Endothelial cell of umbilical vein (primary cell): ENCODE measurements around the gene PLXNC1. TPM values are rescaled to one million over a fixed set of nuclear protein-coding genes. Genes with fewer than 3 reads are reported as not detected.

Experiments
- BruUV-seq: library from RNA; stranded (reverse); fragments of 400-500 nt; replicated peaks from 2 replicates; lab custom pipeline; 2021; lab: Mats Ljungman, UMichigan
- CTCF ChIA-PET: fragments of 300-600, 350-600 bp; sonication (Branson Sonifier 250); formaldehyde crosslinking; loops from one replicate; lab custom pipeline; 2021; ENCODE audit warnings: antibody characterized with exemption, inconsistent platforms; lab: Charles Lee
- POLR2A ChIA-PET: fragments of 300-600, 350-600 bp; sonication (Branson Sonifier 250); formaldehyde crosslinking; loops from one replicate; lab custom pipeline; 2021; ENCODE audit warnings: antibody characterized with exemption, inconsistent platforms; lab: Charles Lee
- DNase-seq: peaks from one replicate; pipeline ENCODE4 v3.0.0-alpha.2; 2011; ENCODE audit warnings: low read depth, low spot score
- FAIRE-seq: peaks from 2 replicates; lab custom pipeline; 2011; peaks lifted over from hg19 to GRCh38; lab: Jason Lieb, UNC
- H2AFZ ChIP-seq: 2 replicates; pipeline ENCODE4 v1.6.0; 2012; ENCODE audit warnings: low read depth, low read length, control low read depth, inconsistent platforms
- H3K27ac ChIP-seq: 2 replicates; pipeline ENCODE4 v1.5.1; 2011; ENCODE audit warnings: low read depth, mild to moderate bottlenecking, control low read depth, low read length, moderate library complexity; ENCODE audit not compliant: insufficient read depth
- H3K27me3 ChIP-seq, 2 experiments: 2 replicates each; pipeline versions ENCODE4 v1.6.0 to v1.6.1; 2011; ENCODE audit warnings: low read length in 2 of 2, mixed read lengths in 1 of 2; ENCODE audit not compliant: control insufficient read depth in 2 of 2, insufficient read depth in 2 of 2
- H3K36me3 ChIP-seq, 2 experiments: 2 replicates in 1 of 2; 3 replicates in 1 of 2; pipeline ENCODE4 v1.5.1; 2011; ENCODE audit warnings: low read length in 2 of 2, mild to moderate bottlenecking in 1 of 2, moderate library complexity in 1 of 2; ENCODE audit not compliant: control insufficient read depth in 2 of 2, insufficient read depth in 2 of 2; ENCODE audit errors: extremely low read depth in 1 of 2
- H3K4me1 ChIP-seq: 3 replicates; pipeline ENCODE4 v1.5.1; 2011; ENCODE audit warnings: mild to moderate bottlenecking, low read length; ENCODE audit not compliant: control insufficient read depth, insufficient read depth; ENCODE audit errors: extremely low read depth
- H3K4me2 ChIP-seq: 2 replicates; pipeline ENCODE4 v1.6.1; 2011; ENCODE audit warnings: low read length, control low read depth, mixed read lengths; ENCODE audit not compliant: insufficient read depth
- H3K4me3 ChIP-seq, 3 experiments: fragments of 200-600 bp in 1 of 3; sonication (generic), shearing (Covaris generic) in 1 of 3; replicated peaks in 1 of 3; 2 replicates each; pipeline ENCODE4 v1.5.1; 2011 to 2016; ENCODE audit warnings: control low read depth in 3 of 3, low read length in 3 of 3, mild to moderate bottlenecking in 2 of 3, inconsistent platforms in 1 of 3, low read depth in 1 of 3, moderate library complexity in 1 of 3; ENCODE audit not compliant: insufficient read depth in 1 of 3
- H3K79me2 ChIP-seq: 2 replicates; pipeline ENCODE4 v1.6.0; 2012; ENCODE audit warnings: low read length, inconsistent platforms; ENCODE audit not compliant: control insufficient read depth, insufficient read depth
- H3K9ac ChIP-seq: replicated peaks from 2 replicates; pipeline ENCODE3; 2011; ENCODE audit warnings: low read length, control low read depth; ENCODE audit not compliant: insufficient read depth; ENCODE audit errors: extremely low read depth
- H3K9me1 ChIP-seq: replicated peaks from 3 replicates; pipeline ENCODE4 v1.6.0; 2011; ENCODE audit warnings: mild to moderate bottlenecking, low read length; ENCODE audit not compliant: control insufficient read depth, insufficient read depth; ENCODE audit errors: extremely low read depth
- H3K9me3 ChIP-seq: replicated peaks from 2 replicates; pipeline ENCODE4 v1.5.1; 2012; ENCODE audit warnings: low read length, inconsistent platforms; ENCODE audit not compliant: control insufficient read depth, insufficient read depth
- H4K20me1 ChIP-seq: replicated peaks from 2 replicates; pipeline ENCODE3; 2011; ENCODE audit warnings: mild to moderate bottlenecking, low read length; ENCODE audit not compliant: control insufficient read depth, insufficient read depth; ENCODE audit errors: extremely low read depth
- CTCF ChIP-seq, 2 donors: IDR thresholded peaks; 1 replicate in 1 of 2; 2 replicates in 1 of 2; pipeline ENCODE4 v1.5.1; 2011; ENCODE audit warnings: low read length in 2 of 2, mild to moderate bottlenecking in 2 of 2, moderate library complexity in 2 of 2, control low read depth in 1 of 2, inconsistent platforms in 1 of 2, low read depth in 1 of 2; ENCODE audit not compliant: insufficient read depth in 1 of 2; ENCODE audit errors: extremely low read depth in 1 of 2
- EZH2 ChIP-seq: IDR thresholded peaks from 2 replicates; pipeline ENCODE4 v1.6.1; 2012; ENCODE audit warnings: borderline replicate concordance, low read depth, mild to moderate bottlenecking, moderate library complexity, low read length, inconsistent platforms; ENCODE audit not compliant: severe bottlenecking
- FOS ChIP-seq: IDR thresholded peaks from 2 replicates; pipeline ENCODE4 v1.6.1; 2011; ENCODE audit warnings: mild to moderate bottlenecking, low read length, moderate library complexity, borderline replicate concordance; ENCODE audit not compliant: insufficient read depth
- GATA2 ChIP-seq: IDR thresholded peaks from 2 replicates; pipeline ENCODE4 v1.7.0; 2011; ENCODE audit warnings: low read depth, mild to moderate bottlenecking, moderate library complexity, mixed read lengths, low read length; ENCODE audit not compliant: insufficient read length, insufficient read depth
- JUN ChIP-seq: IDR thresholded peaks from 2 replicates; pipeline ENCODE4 v1.6.1; 2011; ENCODE audit warnings: borderline replicate concordance, low read depth; ENCODE audit not compliant: insufficient read length, insufficient read depth
- MAX ChIP-seq: IDR thresholded peaks from 2 replicates; pipeline ENCODE4 v1.6.1; 2011; ENCODE audit not compliant: insufficient read depth, insufficient read length
- MYC ChIP-seq: IDR thresholded peaks from one replicate; pipeline ENCODE4 v1.6.1; 2011; ENCODE audit warnings: mild to moderate bottlenecking, low read depth, low read length
- POLR2A ChIP-seq: IDR thresholded peaks from 2 replicates; pipeline ENCODE4 v1.6.1; 2012; ENCODE audit warnings: low read depth, mild to moderate bottlenecking, control low read depth, low read length
- POLR2AphosphoS5 ChIP-seq: IDR thresholded peaks from 2 replicates; pipeline ENCODE4 v1.6.1; 2012; ENCODE audit warnings: low read depth, mild to moderate bottlenecking, control low read depth, low read length, moderate library complexity; ENCODE audit not compliant: insufficient read depth
- dilution Hi-C: fragments of 300-500 bp; cut with MboI; formaldehyde crosslinking; loops from one replicate; pipeline ENCODE4 v1.15.0; 2019; ENCODE audit warnings: low sequenced_read_pairs; ENCODE audit not compliant: extremely low pct_ligation_motif_present
- intact Hi-C: fragments of 100-400 bp; cut with micrococcal nuclease; formaldehyde crosslinking; loops from one replicate; pipeline ENCODE4 v1.10.0; 2022
- polyA plus RNA-seq, 4 experiments: library from polyadenylated mRNA; depleted of rRNA in 3 of 4; stranded (reverse) in 3 of 4; unstranded in 1 of 4; fragments of >200 nt; gene quantifications; 2 replicates each; pipeline versions ENCODE4 v1.2.1 to v1.2.3, GENCODE V29; 2011 to 2012; ENCODE audit warnings: missing spikeins in 1 of 4
- total RNA-seq: library from RNA; stranded (reverse); gene quantifications from 2 replicates; pipeline ENCODE4 v1.2.3, GENCODE V29; 2021

Gene PLXNC1
- total and polyA plus RNA-seq, 2 donors (not counting 3 experiments of a cell fraction or from before 2014, with no cell fraction given): 0.04 TPM; not detected in 1

DNA sequence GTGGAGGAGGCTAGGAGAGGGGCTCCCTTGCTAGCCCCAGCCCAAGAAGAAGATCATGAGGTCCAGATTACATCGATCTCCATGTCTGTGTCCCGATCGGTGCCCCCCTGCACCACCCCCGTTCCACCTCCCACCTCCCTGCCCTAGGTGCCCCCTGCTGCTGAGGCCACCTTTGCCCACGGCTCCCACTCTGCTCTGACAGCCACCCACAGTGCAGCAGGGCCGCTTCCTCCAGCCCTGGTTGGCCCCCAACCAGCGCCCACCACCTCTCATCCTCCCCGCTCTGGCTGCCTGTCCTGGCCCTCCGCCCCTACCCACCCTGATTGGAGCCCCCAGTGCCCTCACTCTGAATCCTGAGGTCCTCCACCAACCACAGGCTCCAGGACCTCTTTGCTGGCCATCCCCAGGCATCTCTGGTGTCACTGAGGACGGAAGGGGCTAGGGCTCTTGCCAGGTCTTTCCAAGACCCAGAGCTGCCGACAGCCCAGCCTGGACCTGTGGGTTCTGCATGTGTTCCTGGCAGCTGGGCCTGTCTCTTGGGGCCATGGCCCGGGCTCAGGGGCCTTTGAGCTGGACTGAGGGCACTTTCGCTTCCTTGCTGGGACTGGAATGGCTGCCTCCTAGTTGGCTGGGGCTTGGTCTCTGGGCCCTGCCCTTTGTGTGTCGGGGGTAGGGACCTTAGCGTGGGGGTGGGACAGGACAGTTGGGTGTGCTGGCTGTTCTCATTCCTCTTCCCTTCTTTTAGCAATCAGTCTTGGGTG, 7.2 kb upstream of the PLXNC1 start:
- ChIA-PET CTCF (interaction anchor here (1.1 to 1.2 kb wide), 2 partner anchors 294 to 1393 kb away, joined by 3 read pairs; no protein-coding TSS in a partner anchor), POLR2A (no interaction called here)
- dilution Hi-C loops (no loop called here), intact Hi-C loops (no loop called here)
- no peak for DNase-seq
- Histone ChIP-seq H3K9me3 (no peaks in the 10 kb centered on the region), H3K27ac (no peak overlapping the region), H3K4me1 (no peaks in the 10 kb centered on the region), H3K9me1 (no peaks in the 10 kb centered on the region), H4K20me1 (no peaks in the 10 kb centered on the region), H3K9ac (no peak overlapping the region), H3K27me3 (peaks cover 17 to 30% of the 10 kb centered on the region in 2 experiments), H3K36me3 (no peaks in the 10 kb centered on the region), H3K4me3 (no peak overlapping the region), H2AFZ (no peak overlapping the region), H3K4me2 (no peak overlapping the region), H3K79me2 (no peaks in the 10 kb centered on the region)
- FAIRE-seq: no peak
- BruUV-seq: no TSS peak
- TF ChIP-seq GATA2: no peak
- TF ChIP-seq FOS: no peak
- TF ChIP-seq MYC: no peak
- TF ChIP-seq CTCF (IDR thresholded peaks at IDR 0.05; ENCODE audit: extremely low read depth in 1 of 2, insufficient read depth in 1 of 2, low read depth in 1 of 2, low read length in 2 of 2): no peak
- no peak for TF ChIP-seq POLR2A
- no peak for TF ChIP-seq EZH2
- TF ChIP-seq POLR2AphosphoS5: no peak
- no peak for TF ChIP-seq JUN
- no peak for TF ChIP-seq MAX
